Measurements from ENCODE around the gene SDC1.

The SDC1 gene

DNA sequence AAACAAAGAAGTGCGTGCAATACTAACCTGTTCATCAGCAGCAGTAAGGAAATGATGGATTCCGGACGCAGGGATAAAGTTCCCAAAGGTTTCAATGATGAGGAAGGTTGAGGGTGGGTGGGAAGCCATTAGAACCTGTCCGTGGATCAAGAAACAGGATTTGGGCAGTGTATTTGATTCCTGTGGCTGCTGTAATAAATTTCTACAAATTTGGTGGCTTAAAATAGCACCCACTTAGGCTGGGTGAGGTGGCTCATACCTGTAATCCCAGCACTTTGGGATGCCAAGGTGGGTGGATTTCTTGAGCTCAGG is 5.1 kb upstream of the SDC1 start:
- Histone ChIP-seq H3K9me3 (ENCODE audit: control insufficient read depth in 2 of 2, low read length in 2 of 2) (no peaks in the 10 kb centered on the region), H3K4me1 (ENCODE audit: control insufficient read depth in 2 of 2, insufficient read depth in 2 of 2, low read length in 2 of 2) (peaks cover 17 to 26% of the 10 kb centered on the region in 2 donors), H3K36me3 (ENCODE audit: control insufficient read depth in 2 of 2, insufficient read depth in 2 of 2, low read length in 2 of 2) (no peaks in the 10 kb centered on the region), H3K27me3 (ENCODE audit: control insufficient read depth in 2 of 2, insufficient read depth in 2 of 2, low read length in 2 of 2) (no peaks in the 10 kb centered on the region), H3K27ac (ENCODE audit: low read depth in 2 of 2, low read length in 2 of 2) (no peak overlapping the region), H3K4me3 (ENCODE audit: low read length in 2 of 2) (no peak overlapping the region), H3K9ac (ENCODE audit: low read depth in 1 of 2, low read length in 2 of 2) (no peak overlapping the region)

DNA sequence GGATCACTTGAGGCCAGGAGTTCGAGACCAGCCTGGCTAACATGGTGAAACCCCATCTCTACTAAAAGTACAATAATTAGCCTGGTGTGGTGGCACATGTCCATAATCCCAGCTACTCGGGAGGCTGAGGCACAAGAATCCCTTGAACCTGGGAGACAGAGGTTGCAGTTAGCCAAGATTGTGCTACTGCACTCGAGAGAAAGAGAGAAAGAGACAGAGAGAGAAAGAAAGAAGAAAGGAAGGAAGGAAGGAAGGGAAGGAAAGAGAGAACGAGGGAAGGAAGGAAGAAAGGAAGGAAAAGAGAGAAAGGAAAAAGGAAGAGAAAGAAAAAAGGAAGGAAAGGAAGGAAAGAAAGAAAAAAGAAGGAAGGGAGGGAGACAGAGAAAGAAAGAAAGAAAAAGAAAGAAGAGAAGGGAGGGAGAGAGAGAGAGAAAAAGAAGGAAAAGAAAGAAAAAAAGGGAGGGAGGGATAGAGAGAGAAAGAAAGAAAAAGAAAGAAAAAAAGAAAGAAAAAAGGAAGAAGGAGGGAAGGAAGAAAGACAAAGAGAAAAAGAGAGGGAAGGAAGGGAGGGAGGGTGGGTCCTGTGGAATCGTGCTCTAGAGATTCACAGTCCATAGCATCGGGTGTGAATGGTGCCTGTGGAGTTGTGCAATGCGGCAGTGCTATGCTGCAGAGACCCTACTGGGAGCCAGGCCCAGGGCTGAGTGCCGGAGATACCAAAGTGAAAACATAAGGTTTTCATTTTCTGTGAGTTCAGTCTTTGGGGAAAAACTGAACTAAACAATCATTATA is 4.6 kb upstream of the SDC1 start:
- Histone ChIP-seq H3K9ac (ENCODE audit: low read depth in 1 of 2, low read length in 2 of 2) (no peak overlapping the region), H3K9me3 (ENCODE audit: control insufficient read depth in 2 of 2, low read length in 2 of 2) (no peaks in the 10 kb centered on the region), H3K27me3 (ENCODE audit: control insufficient read depth in 2 of 2, insufficient read depth in 2 of 2, low read length in 2 of 2) (no peaks in the 10 kb centered on the region), H3K27ac (ENCODE audit: low read depth in 2 of 2, low read length in 2 of 2) (no peak overlapping the region), H3K4me1 (ENCODE audit: control insufficient read depth in 2 of 2, insufficient read depth in 2 of 2, low read length in 2 of 2) (peaks cover 17 to 26% of the 10 kb centered on the region in 2 donors), H3K4me3 (ENCODE audit: low read length in 2 of 2) (no peak overlapping the region), H3K36me3 (ENCODE audit: control insufficient read depth in 2 of 2, insufficient read depth in 2 of 2, low read length in 2 of 2) (no peaks in the 10 kb centered on the region)

DNA sequence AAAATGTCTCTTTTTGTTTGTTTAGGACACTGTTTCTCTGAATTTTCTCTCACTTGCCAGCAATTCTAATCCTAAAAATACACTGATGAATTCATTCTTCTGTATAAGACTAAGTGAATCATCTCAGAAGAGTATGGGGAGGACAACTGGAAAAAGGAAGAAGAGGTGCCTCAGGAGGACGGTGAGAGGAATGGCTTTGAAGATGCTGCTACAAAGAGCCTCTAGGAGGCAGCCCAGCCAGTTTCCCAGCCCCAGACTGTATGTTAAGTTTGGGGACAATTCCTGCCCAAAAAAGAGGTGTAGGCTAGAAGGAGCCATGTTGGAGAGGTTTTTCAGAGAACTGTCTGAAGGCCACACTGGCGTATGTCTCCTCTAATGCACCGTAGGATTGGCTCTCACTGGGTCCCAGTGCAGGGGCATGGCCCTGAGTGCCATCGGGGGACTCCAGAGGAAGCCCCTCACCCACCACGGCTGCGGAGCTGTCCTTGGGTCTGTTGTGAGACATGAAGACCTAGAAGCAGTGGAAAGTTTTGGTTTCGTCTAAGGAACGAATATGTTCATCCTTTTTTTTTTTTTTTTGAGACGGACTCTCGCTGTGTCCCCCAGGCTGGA is 3.1 kb upstream of the SDC1 start:
- Histone ChIP-seq H3K36me3 (ENCODE audit: control insufficient read depth in 2 of 2, insufficient read depth in 2 of 2, low read length in 2 of 2) (no peaks in the 10 kb centered on the region), H3K27me3 (ENCODE audit: control insufficient read depth in 2 of 2, insufficient read depth in 2 of 2, low read length in 2 of 2) (peaks cover 0 to under 1% of the 10 kb centered on the region in 2 donors), H3K4me1 (ENCODE audit: control insufficient read depth in 2 of 2, insufficient read depth in 2 of 2, low read length in 2 of 2) (peaks cover 17 to 28% of the 10 kb centered on the region in 2 donors)

DNA sequence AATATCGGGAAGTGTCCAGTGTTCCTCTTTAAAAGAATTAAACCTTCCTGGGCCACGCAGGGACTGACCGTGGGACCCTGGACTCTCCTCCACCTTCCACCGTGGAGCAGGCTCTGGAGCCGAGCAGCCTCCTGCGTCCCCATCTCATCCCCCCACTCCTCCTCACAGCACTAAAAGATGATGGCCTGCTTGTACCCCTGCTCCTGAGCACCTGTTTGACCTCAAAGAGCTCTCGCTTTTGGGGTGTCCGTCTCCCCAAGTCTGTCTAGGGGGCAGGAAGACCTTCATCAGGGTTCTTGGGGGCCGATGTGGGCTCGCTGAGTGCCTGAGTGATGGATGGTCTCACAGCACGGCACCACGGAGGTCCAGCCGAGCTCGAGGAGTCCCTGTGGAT is 1.2 kb upstream of the SDC1 start:
- H3K9ac ChIP-seq (ENCODE audit: low read depth in 1 of 2, low read length in 2 of 2): peak overlapping the region in 1 of 2 donors; percentile 73
- H3K27ac ChIP-seq (ENCODE audit: low read depth in 2 of 2, low read length in 2 of 2): peak overlapping the region; percentile 96 to 97
- no peak overlapping the region for H3K4me3 ChIP-seq (ENCODE audit: low read length in 2 of 2)
- no peaks in the 10 kb centered on the region for H3K9me3 ChIP-seq (ENCODE audit: control insufficient read depth in 2 of 2, low read length in 2 of 2)
- no peaks in the 10 kb centered on the region for H3K36me3 ChIP-seq (ENCODE audit: control insufficient read depth in 2 of 2, insufficient read depth in 2 of 2, low read length in 2 of 2)
- H3K27me3 ChIP-seq (ENCODE audit: control insufficient read depth in 2 of 2, insufficient read depth in 2 of 2, low read length in 2 of 2): peaks cover 0 to 2% of the 10 kb centered on the region in 2 donors
- H3K4me1 ChIP-seq (ENCODE audit: control insufficient read depth in 2 of 2, insufficient read depth in 2 of 2, low read length in 2 of 2): peaks cover 24 to 35% of the 10 kb centered on the region in 2 donors

More for the DNA sequence above, 3.1 kb upstream of the SDC1 start:
- H3K9ac ChIP-seq (ENCODE audit: low read depth in 1 of 2, low read length in 2 of 2): no peak overlapping the region
- H3K9me3 ChIP-seq (ENCODE audit: control insufficient read depth in 2 of 2, low read length in 2 of 2): no peaks in the 10 kb centered on the region
- H3K27ac ChIP-seq (ENCODE audit: low read depth in 2 of 2, low read length in 2 of 2): no peak overlapping the region
- H3K4me3 ChIP-seq (ENCODE audit: low read length in 2 of 2): no peak overlapping the region

DNA sequence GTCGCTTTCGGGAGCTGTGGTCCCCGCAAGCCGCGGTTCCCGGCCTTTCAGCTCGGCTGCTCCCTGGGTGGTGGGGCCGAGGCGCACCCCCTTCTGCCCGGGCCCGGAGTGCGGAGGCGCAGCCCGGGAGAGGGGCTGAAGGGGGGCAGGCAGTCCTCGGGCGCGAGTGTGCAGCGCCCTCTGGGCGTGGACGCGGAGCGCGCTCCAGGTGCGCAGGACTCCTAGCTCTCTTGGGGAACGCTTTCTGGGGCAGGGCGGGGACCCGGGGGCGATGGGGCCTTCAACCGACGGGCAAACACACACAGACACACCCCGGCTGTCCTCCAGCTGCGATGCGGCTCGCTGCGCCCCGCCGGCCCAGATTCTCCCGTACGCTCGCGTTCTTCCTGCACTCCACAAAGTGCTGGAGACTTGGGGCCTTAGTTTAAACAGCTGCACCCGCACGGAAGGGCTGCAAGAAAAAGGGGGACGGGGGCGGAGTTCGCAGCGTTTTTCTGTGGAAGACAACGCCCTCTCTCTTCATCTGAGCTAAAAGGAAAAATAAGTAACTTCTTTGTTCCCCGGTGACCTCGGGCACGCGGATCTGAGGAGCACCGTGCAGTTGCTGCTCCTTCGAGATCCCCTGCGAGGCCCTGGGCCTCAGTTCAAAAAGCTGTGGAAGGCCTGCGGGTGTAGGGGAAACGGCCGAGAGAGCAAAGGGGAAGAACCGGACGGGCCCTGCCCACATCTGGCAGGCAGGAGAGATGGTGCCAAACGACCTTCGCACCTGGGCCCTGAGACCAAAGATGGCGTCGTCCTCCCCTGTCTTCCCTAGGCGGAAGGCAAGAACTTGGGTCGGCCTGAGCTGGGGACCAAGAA is 593 bp upstream of the SDC1 start:
- Histone ChIP-seq H3K4me3 (ENCODE audit: low read length in 2 of 2) (peak overlapping the region; percentile 65 to 68), H3K9ac (ENCODE audit: low read depth in 1 of 2, low read length in 2 of 2) (peak overlapping the region; percentile 73 to 75), H3K4me1 (ENCODE audit: control insufficient read depth in 2 of 2, insufficient read depth in 2 of 2, low read length in 2 of 2) (peaks cover 22 to 33% of the 10 kb centered on the region in 2 donors), H3K27me3 (ENCODE audit: control insufficient read depth in 2 of 2, insufficient read depth in 2 of 2, low read length in 2 of 2) (peaks cover 0 to 2% of the 10 kb centered on the region in 2 donors), H3K27ac (ENCODE audit: low read depth in 2 of 2, low read length in 2 of 2) (peak overlapping the region; percentile 96 to 97), H3K9me3 (ENCODE audit: control insufficient read depth in 2 of 2, low read length in 2 of 2) (no peaks in the 10 kb centered on the region), H3K36me3 (ENCODE audit: control insufficient read depth in 2 of 2, insufficient read depth in 2 of 2, low read length in 2 of 2) (peaks cover 0 to 1% of the 10 kb centered on the region in 2 donors)

DNA sequence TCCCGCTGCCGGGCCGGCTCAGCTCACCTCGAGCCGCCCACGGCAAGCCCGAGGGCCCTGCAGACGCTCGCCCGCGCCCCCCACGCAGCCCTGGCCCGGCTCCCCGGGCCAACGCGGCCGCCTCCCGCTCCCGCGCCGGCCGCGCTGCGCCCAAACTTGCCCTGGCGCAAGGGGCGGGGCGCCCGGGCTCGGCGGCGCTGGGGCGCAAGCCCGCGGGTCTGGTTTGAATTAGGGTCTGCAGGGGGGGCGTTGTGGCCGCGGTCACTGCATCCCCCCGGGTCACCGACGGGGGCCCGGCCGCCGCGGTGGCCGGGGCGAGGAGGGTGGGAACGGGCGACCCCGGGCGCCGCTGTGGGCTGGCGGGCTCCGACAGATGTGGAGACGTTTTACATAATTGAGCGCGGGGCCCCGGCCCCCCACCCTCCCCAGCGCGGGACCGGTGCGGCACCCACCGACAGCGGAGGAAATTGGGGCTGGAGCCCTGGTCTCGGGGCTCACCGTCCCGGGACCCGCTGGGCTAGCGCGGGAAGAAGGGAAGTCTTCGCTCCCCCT is 690 bp downstream of the SDC1 start:
- Histone ChIP-seq H3K9me3 (ENCODE audit: control insufficient read depth in 2 of 2, low read length in 2 of 2) (no peaks in the 10 kb centered on the region), H3K27me3 (ENCODE audit: control insufficient read depth in 2 of 2, insufficient read depth in 2 of 2, low read length in 2 of 2) (peaks cover 0 to 2% of the 10 kb centered on the region in 2 donors), H3K36me3 (ENCODE audit: control insufficient read depth in 2 of 2, insufficient read depth in 2 of 2, low read length in 2 of 2) (peaks cover 2 to 3% of the 10 kb centered on the region in 2 donors), H3K27ac (ENCODE audit: low read depth in 2 of 2, low read length in 2 of 2) (peak overlapping the region; percentile 96 to 97), H3K4me1 (ENCODE audit: control insufficient read depth in 2 of 2, insufficient read depth in 2 of 2, low read length in 2 of 2) (peaks cover 22 to 33% of the 10 kb centered on the region in 2 donors), H3K4me3 (ENCODE audit: low read length in 2 of 2) (peak overlapping the region; percentile 68 to 80), H3K9ac (ENCODE audit: low read depth in 1 of 2, low read length in 2 of 2) (peak overlapping the region; percentile 70 to 89)

DNA sequence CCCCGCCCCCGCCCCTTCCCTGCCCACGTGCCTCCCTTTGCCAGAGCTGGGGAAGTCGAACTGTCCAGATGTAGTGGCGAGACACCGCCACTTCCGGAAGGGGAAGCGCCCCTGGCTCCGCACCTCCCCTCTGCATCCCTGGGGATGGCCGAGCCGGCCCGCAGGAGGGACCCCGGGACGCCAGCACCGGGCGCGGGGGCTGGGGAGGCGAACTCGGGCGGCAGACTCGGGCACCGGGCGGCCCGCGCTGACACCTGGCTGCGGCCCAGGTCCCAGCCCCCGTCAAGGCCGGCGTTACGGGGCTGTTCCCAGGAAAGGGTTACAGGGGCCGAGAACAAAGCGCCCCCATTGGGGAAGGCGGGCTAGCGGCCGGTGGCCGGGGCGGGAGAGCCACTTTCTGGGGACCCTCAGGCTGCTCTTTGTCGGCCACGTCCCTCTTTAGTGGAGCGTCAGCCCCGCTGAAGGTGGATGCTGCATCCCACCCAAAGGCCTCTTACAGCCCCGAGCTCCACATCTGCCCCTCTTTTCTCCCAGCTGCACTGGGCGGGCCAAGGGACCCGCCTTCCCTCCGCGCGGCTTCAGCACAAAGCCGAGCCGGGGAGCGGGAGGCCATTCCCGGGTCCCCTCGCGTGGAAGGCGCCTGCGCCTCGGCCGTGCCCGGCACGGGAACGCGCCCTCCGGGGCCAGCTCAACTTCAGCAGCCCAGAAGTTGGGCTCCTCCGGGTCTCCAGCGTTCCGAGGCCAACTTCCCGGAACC is 1.3 kb downstream of the SDC1 start:
- Histone ChIP-seq H3K4me3 (ENCODE audit: low read length in 2 of 2) (peak overlapping the region; percentile 68 to 80), H3K9me3 (ENCODE audit: control insufficient read depth in 2 of 2, low read length in 2 of 2) (no peaks in the 10 kb centered on the region), H3K27ac (ENCODE audit: low read depth in 2 of 2, low read length in 2 of 2) (peak overlapping the region; percentile 96 to 97), H3K9ac (ENCODE audit: low read depth in 1 of 2, low read length in 2 of 2) (peak overlapping the region; percentile 70 to 89), H3K4me1 (ENCODE audit: control insufficient read depth in 2 of 2, insufficient read depth in 2 of 2, low read length in 2 of 2) (peaks cover 22 to 33% of the 10 kb centered on the region in 2 donors), H3K27me3 (ENCODE audit: control insufficient read depth in 2 of 2, insufficient read depth in 2 of 2, low read length in 2 of 2) (peaks cover 0 to 2% of the 10 kb centered on the region in 2 donors), H3K36me3 (ENCODE audit: control insufficient read depth in 2 of 2, insufficient read depth in 2 of 2, low read length in 2 of 2) (peaks cover 3 to 8% of the 10 kb centered on the region in 2 donors)

DNA sequence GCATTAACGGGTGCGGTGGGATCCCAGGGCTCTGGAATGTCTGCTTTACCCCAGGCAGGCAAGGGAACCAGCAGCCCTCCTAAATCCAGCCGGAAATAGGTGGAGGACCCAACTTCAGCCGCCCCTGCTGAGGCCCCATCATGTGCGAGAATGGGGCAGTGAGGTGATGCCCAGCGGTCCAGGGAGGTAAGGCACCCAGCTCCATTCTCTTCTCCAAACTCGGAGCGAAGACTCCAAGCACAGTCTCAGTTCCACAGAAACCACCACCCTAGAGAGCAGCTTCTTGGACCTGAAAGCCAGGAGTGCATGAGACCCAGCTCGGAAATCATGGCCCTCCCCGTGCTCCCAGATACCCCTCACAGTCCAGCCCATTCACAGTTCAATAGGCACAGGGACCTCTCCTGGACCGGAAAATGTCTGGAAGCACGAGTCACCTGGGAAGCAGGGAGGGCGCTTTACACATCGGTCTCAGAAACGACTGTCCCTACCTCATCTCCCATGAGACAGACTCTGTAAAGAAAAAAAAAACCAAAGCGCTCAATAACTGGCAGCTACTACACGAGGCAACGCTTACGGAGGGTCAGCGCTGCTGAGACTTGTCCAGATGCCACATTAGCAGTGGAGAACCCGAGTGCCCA is 2.0 kb downstream of the SDC1 start:
- H3K9ac ChIP-seq (ENCODE audit: low read depth in 1 of 2, low read length in 2 of 2): peak overlapping the region; percentile 47 to 89
- peaks cover 22 to 40% of the 10 kb centered on the region in 2 donors for H3K4me1 ChIP-seq (ENCODE audit: control insufficient read depth in 2 of 2, insufficient read depth in 2 of 2, low read length in 2 of 2)
- peak overlapping the region in 1 of 2 donors; percentile 6 for H3K27ac ChIP-seq (ENCODE audit: low read depth in 2 of 2, low read length in 2 of 2)
- peaks cover 3 to 11% of the 10 kb centered on the region in 2 donors for H3K36me3 ChIP-seq (ENCODE audit: control insufficient read depth in 2 of 2, insufficient read depth in 2 of 2, low read length in 2 of 2)
- H3K27me3 ChIP-seq (ENCODE audit: control insufficient read depth in 2 of 2, insufficient read depth in 2 of 2, low read length in 2 of 2): peaks cover 0 to 2% of the 10 kb centered on the region in 2 donors
- H3K4me3 ChIP-seq (ENCODE audit: low read length in 2 of 2): peak overlapping the region; percentile 68 to 80
- H3K9me3 ChIP-seq (ENCODE audit: control insufficient read depth in 2 of 2, low read length in 2 of 2): no peaks in the 10 kb centered on the region
